ENCODE measurements around the gene ME2. TPM values are rescaled to one million over a fixed set of nuclear protein-coding genes. Genes with fewer than 3 reads are reported as not detected.

Gene ME2
- total and polyA plus RNA-seq, 2 of the 8 experiments (the other 6 are each of a cell fraction or from before 2014, with no cell fraction given), result 54.7 to 66.9 TPM

DNA sequence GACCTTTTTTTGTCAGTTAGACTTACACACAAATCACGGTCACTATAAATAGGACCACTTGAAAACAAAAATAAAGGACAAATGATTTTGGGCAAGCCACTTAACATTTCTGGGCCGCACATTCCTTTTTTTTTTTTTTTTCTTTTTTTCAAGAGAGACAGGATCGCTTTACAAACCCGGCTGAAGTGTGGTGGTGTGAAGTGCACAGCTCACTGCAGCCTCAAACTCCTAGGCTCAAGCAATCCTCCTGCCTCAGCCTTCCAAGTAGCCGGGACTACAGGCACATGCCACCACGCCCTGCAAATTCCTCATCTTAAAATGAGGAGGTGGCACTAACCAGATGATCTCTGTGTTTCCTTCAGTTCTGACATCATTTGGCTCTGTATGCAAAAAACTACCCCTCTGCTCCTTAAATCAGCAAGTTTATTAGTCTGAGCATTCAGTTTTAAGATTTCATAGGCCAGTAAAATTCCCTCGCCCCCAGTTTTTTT, 30.8 kb upstream of the ME2 start:
- no peaks in the 10 kb centered on the region for H3K36me3 ChIP-seq (ENCODE audit: control insufficient read depth in 2 of 4, insufficient read depth in 4 of 4, low read length in 3 of 4)
- H3K4me1 ChIP-seq (replicated peaks in 1 of 4; ENCODE audit: control insufficient read depth in 3 of 4, insufficient read depth in 4 of 4, low read length in 3 of 4), result no peaks in the 10 kb centered on the region
- no peak overlapping the region for H2BK120ac ChIP-seq (replicated peaks; ENCODE audit: low read depth, low read length)
- no peak for DNase-seq (ENCODE audit: low read depth in 1 of 2, low spot score in 2 of 2)
- POLR2A ChIA-PET (ENCODE audit: partially characterized antibody), result interaction anchor here (0.7 kb wide), 1 partner anchor 45 kb away, joined by 3 read pairs; no protein-coding TSS in a partner anchor
- CTCF ChIA-PET (ENCODE audit: partially characterized antibody), result interaction anchor here (0.6 to 1.5 kb wide), 5 partner anchors 13 to 320 kb away, joined by 3 to 4 read pairs (median 3); no protein-coding TSS in a partner anchor
- H3K56ac ChIP-seq (replicated peaks; ENCODE audit: insufficient read length, low read depth, low read length), result no peak overlapping the region
- H2BK20ac ChIP-seq (ENCODE audit: low read length), result no peak overlapping the region
- no peak overlapping the region for H3K27ac ChIP-seq (ENCODE audit: low read depth, low read length)
- no peaks in the 10 kb centered on the region for H3K9me3 ChIP-seq (ENCODE audit: insufficient read depth in 2 of 2, low read depth in 1 of 2, low read length in 1 of 2)
- no peak for FAIRE-seq
- no peak overlapping the region for H3K23ac ChIP-seq (ENCODE audit: insufficient read length)
- H2BK5ac ChIP-seq (ENCODE audit: low read depth, low read length), result no peak overlapping the region
- no peak overlapping the region for H4K91ac ChIP-seq (replicated peaks; ENCODE audit: insufficient read length, low read length)
- no peak overlapping the region for H2BK15ac ChIP-seq (ENCODE audit: low read length)
- TF ChIP-seq TEAD4 (IDR thresholded peaks at IDR 0.05; ENCODE audit: low read depth, low read length), result no peak
- TF ChIP-seq CREB1 (IDR thresholded peaks at IDR 0.05), result no peak
- no peak for TF ChIP-seq RNF2 (IDR thresholded peaks at IDR 0.05; ENCODE audit: borderline replicate concordance, low read depth, low read length, missing control alignments, poor library complexity, severe bottlenecking)
- no peak for TF ChIP-seq CBX8 (IDR thresholded peaks at IDR 0.05; ENCODE audit: borderline replicate concordance, low read depth, low read length)
- no peak for TF ChIP-seq POLR2AphosphoS5 (IDR thresholded peaks at IDR 0.05; ENCODE audit: low read depth, low read length)
- TF ChIP-seq POLR2A (IDR thresholded peaks at IDR 0.05; ENCODE audit: control extremely low read depth in 1 of 2, low read depth in 2 of 2, low read length in 2 of 2), result no peak
- no peak for TF ChIP-seq KDM4A (IDR thresholded peaks at IDR 0.05; ENCODE audit: low read depth, low read length, severe bottlenecking)
- TF ChIP-seq GABPA (IDR thresholded peaks at IDR 0.05; ENCODE audit: borderline replicate concordance, insufficient read depth, low read length), result no peak
- TF ChIP-seq, protein P1, sequence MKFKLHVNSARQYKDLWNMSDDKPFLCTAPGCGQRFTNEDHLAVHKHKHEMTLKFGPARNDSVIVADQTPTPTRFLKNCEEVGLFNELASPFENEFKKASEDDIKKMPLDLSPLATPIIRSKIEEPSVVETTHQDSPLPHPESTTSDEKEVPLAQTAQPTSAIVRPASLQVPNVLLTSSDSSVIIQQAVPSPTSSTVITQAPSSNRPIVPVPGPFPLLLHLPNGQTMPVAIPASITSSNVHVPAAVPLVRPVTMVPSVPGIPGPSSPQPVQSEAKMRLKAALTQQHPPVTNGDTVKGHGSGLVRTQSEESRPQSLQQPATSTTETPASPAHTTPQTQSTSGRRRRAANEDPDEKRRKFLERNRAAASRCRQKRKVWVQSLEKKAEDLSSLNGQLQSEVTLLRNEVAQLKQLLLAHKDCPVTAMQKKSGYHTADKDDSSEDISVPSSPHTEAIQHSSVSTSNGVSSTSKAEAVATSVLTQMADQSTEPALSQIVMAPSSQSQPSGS (IDR thresholded peaks at IDR 0.05; ENCODE audit: low read length), result no peak
- TF ChIP-seq RAD21 (IDR thresholded peaks at IDR 0.05 in 1 of 2, conservative IDR thresholded peaks at IDR 0.05 in 1 of 2; ENCODE audit: low read depth in 2 of 2, low read length in 2 of 2), result no peak
- no peak for TF ChIP-seq TAF1 (IDR thresholded peaks at IDR 0.05; ENCODE audit: low read depth, low read length)
- TF ChIP-seq BRCA1 (IDR thresholded peaks at IDR 0.05; ENCODE audit: low read depth, low read length), result no peak
- H2BK12ac ChIP-seq (ENCODE audit: low read depth, low read length), result no peak overlapping the region
- H3K4ac ChIP-seq (replicated peaks; ENCODE audit: insufficient read length, low read depth, low read length), result no peak overlapping the region
- no peak overlapping the region for H3K14ac ChIP-seq (ENCODE audit: insufficient read length)
- WGBS, 2 experiments (ENCODE audit: extremely low coverage in 1 of 2, insufficient coverage in 1 of 2, insufficient read length in 1 of 2, insufficient replicate concordance in 2 of 2, low coverage in 1 of 2, low lambda C conversion rate in 2 of 2, missing lambda C conversion rate in 1 of 2), result 83% methylated on average over 7 of the region's 7 CpGs; no CpG with 5 or more reads in 1 of the 2 experiments
- H3K9ac ChIP-seq (replicated peaks in 1 of 4; ENCODE audit: extremely low read depth in 1 of 4, low read depth in 3 of 4, low read length in 3 of 4), result no peak overlapping the region
- H4K5ac ChIP-seq (ENCODE audit: insufficient read length, low read depth, low read length), result no peak overlapping the region
- no peak overlapping the region for H2AFZ ChIP-seq (ENCODE audit: low read length)
- no peak overlapping the region for H2AK5ac ChIP-seq (ENCODE audit: low read depth, low read length)
- no peaks in the 10 kb centered on the region for H3K23me2 ChIP-seq (ENCODE audit: low read depth, low read length)
- no peak overlapping the region for H3K4me2 ChIP-seq (ENCODE audit: insufficient read depth in 1 of 2, low read depth in 2 of 2, low read length in 2 of 2)
- H4K8ac ChIP-seq (ENCODE audit: extremely low read depth, insufficient read depth, low read length), result no peak overlapping the region
- no peak overlapping the region for H3K18ac ChIP-seq (ENCODE audit: extremely low read depth, low read length)
- no peaks in the 10 kb centered on the region for H3K79me1 ChIP-seq (ENCODE audit: low read depth, low read length)
- no peaks in the 10 kb centered on the region for H3K79me2 ChIP-seq (ENCODE audit: control insufficient read depth in 1 of 2, insufficient read depth in 2 of 2, low read length in 2 of 2)
- H4K20me1 ChIP-seq (replicated peaks in 1 of 2; ENCODE audit: control insufficient read depth in 1 of 2, insufficient read depth in 2 of 2, low read length in 2 of 2), result no peaks in the 10 kb centered on the region
- H3K4me3 ChIP-seq (ENCODE audit: extremely low read depth in 1 of 4, insufficient read depth in 2 of 4, low read depth in 3 of 4, low read length in 4 of 4), result no peak overlapping the region
- H3K27me3 ChIP-seq (replicated peaks in 1 of 4; ENCODE audit: control insufficient read depth in 3 of 4, extremely low read depth in 1 of 4, insufficient read depth in 3 of 4, low read length in 3 of 4), result no peaks in the 10 kb centered on the region

Data from H1 (cell line).